Measurements from ENCODE around the gene IL22. TPM values are rescaled to one million over a fixed set of nuclear protein-coding genes. Genes with fewer than 3 reads are reported as not detected.
"Not testable (repeated sequence)": the region's sequence is repeated elsewhere in the genome, so short reads cannot be mapped to it uniquely, and the experiment has no call there.

The IL22 gene
- total RNA-seq, 1 experiment from 2014 or later: not detected

DNA sequence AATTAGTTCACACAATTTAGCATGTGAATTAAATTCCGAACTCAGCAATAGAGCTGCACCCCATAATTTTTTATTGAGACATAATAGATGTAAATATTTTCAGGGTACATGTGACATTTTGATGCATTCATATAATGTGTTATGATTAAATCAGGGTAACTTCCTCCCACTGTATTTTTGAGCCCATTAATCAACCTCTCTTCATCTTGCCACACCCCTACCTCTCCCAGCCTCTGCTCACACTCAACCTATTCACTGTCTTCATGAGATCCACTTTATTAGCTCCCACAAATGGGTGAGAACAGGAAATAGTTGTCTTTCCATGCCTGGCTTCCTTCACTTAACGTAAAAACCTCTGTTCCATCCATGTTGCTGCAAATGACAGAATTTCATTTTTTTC is 42.5 kb downstream of the IL22 start:
- Histone ChIP-seq H3K4me2 (ENCODE audit: insufficient read depth, insufficient read length, low read length) (no peak overlapping the region), H3K4me1 (ENCODE audit: insufficient read depth, low read length) (peaks cover 2% of the 10 kb centered on the region; the same call in 1 of the 2 replicates), H4K91ac (ENCODE audit: insufficient read length, low read depth, low read length) (no peak overlapping the region), H3K56ac (ENCODE audit: insufficient read length, low read depth, low read length) (no peak overlapping the region), H3K79me1 (ENCODE audit: insufficient read depth, low read depth, low read length, poor library complexity, severe bottlenecking) (no peaks in the 10 kb centered on the region), H3K23ac (ENCODE audit: insufficient read length, low read depth, low read length) (no peak overlapping the region), H3T11ph (ENCODE audit: low read length) (no peak overlapping the region), H2BK12ac (ENCODE audit: insufficient read length, low read depth, low read length) (no peak overlapping the region), H3K27me3 (ENCODE audit: insufficient read depth, low read length) (no peaks in the 10 kb centered on the region), H2BK120ac (ENCODE audit: low read depth, low read length, poor library complexity, severe bottlenecking) (no peak overlapping the region), H2BK5ac (ENCODE audit: insufficient read length, low read length) (no peak overlapping the region), H3K27ac (ENCODE audit: insufficient read length, low read depth, low read length) (no peak overlapping the region), H2AFZ (ENCODE audit: low read length) (no peak overlapping the region), H3K18ac (ENCODE audit: insufficient read length, low read depth, low read length) (no peak overlapping the region), H3K9me3 (ENCODE audit: control insufficient read depth, low read depth, low read length) (no peaks in the 10 kb centered on the region), H4K8ac (replicated peaks; ENCODE audit: insufficient read length, low read depth, low read length) (no peak overlapping the region), H2BK15ac (ENCODE audit: low read depth, low read length) (no peak overlapping the region), H2BK20ac (ENCODE audit: low read depth, low read length, poor library complexity, severe bottlenecking) (no peak overlapping the region), H3K9ac (ENCODE audit: extremely low read depth, insufficient read length, low read length) (no peak overlapping the region), H3K23me2 (ENCODE audit: insufficient read length, low read depth, low read length, poor library complexity, severe bottlenecking) (no peaks in the 10 kb centered on the region), H2AK5ac (ENCODE audit: insufficient read length, low read length) (no peak overlapping the region), H4K20me1 (ENCODE audit: control insufficient read depth, insufficient read depth, insufficient read length) (no peaks in the 10 kb centered on the region), H3K14ac (ENCODE audit: insufficient read depth, low read length) (no peak overlapping the region), H3K79me2 (ENCODE audit: insufficient read depth, low read length) (no peaks in the 10 kb centered on the region), H4K5ac (ENCODE audit: insufficient read length, low read depth, low read length) (no peak overlapping the region), H3K4ac (ENCODE audit: low read depth, low read length) (no peak overlapping the region)
- H3K4me1 Mint-ChIP-seq: peaks cover 4 to 7% of the 10 kb centered on the region in 2 experiments
- WGBS (ENCODE audit: extremely low coverage, insufficient read length, low lambda C conversion rate): no CpG with 5 or more reads among the region's 2 CpGs
- H3K4me3 Mint-ChIP-seq: no peak overlapping the region
- no peaks in the 10 kb centered on the region for H3K36me3 Mint-ChIP-seq (ENCODE audit: insufficient read depth in 1 of 3, low read depth in 3 of 3)
- peak overlapping the region in 1 of 3 experiments; percentile 15; a peak in 2 of 7 replicates for H3K27ac Mint-ChIP-seq
- H3K9me3 Mint-ChIP-seq: no peaks in the 10 kb centered on the region; a peak in 1 of 5 replicates
- TF ChIP-seq, protein P1, sequence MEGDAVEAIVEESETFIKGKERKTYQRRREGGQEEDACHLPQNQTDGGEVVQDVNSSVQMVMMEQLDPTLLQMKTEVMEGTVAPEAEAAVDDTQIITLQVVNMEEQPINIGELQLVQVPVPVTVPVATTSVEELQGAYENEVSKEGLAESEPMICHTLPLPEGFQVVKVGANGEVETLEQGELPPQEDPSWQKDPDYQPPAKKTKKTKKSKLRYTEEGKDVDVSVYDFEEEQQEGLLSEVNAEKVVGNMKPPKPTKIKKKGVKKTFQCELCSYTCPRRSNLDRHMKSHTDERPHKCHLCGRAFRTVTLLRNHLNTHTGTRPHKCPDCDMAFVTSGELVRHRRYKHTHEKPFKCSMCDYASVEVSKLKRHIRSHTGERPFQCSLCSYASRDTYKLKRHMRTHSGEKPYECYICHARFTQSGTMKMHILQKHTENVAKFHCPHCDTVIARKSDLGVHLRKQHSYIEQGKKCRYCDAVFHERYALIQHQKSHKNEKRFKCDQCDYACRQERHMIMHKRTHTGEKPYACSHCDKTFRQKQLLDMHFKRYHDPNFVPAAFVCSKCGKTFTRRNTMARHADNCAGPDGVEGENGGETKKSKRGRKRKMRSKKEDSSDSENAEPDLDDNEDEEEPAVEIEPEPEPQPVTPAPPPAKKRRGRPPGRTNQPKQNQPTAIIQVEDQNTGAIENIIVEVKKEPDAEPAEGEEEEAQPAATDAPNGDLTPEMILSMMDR (conservative IDR thresholded peaks at IDR 0.05): no peak
- no peak for DNase-seq
- H3K27me3 Mint-ChIP-seq (ENCODE audit: low read depth): no peaks in the 10 kb centered on the region

DNA sequence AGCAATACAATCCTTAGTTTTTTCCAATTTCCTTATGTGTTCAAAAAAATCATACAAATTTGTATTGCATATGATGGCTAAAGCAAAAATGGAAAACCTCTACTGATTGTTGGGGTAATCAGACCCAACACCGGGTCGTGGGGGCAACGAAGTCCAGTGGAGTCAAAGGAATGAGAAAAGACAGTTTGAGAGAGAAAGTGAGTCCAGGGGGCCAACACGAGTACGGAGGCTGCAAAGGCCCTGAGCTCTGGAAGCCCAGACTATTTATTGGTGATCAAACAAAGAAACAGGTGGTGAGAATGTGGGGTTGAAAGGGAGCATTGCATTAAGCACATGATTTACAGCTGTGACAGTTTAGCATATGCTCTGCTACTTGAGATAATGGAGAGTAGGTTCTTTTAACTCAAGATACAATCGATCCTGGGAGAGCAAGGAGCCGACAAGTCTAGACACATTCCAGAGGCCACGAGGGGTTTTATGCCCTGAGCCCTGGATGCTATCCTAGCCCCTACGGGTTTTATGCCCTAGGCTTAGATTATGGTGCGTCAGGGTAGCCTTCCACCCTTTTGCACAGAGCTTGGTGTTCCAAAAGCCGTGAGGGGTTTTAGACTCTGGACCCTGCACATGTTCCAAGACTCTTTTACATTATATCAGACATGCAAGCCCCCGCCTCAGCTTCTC is 44.2 kb downstream of the IL22 start:
- H3K9ac ChIP-seq (ENCODE audit: extremely low read depth, insufficient read length, low read length); H3K36me3 Mint-ChIP-seq (ENCODE audit: insufficient read depth in 1 of 3, low read depth in 3 of 3); H4K5ac ChIP-seq (ENCODE audit: insufficient read length, low read depth, low read length); H3K18ac ChIP-seq (ENCODE audit: insufficient read length, low read depth, low read length); H3K27ac ChIP-seq (ENCODE audit: insufficient read length, low read depth, low read length); H3K56ac ChIP-seq (ENCODE audit: insufficient read length, low read depth, low read length); H3K14ac ChIP-seq (ENCODE audit: insufficient read depth, low read length); H3K4me1 ChIP-seq (ENCODE audit: insufficient read depth, low read length); H2BK5ac ChIP-seq (ENCODE audit: insufficient read length, low read length); H2BK15ac ChIP-seq (ENCODE audit: low read depth, low read length); H3K23ac ChIP-seq (ENCODE audit: insufficient read length, low read depth, low read length); H2BK20ac ChIP-seq (ENCODE audit: low read depth, low read length, poor library complexity, severe bottlenecking); H3T11ph ChIP-seq (ENCODE audit: low read length); H3K27me3 ChIP-seq (ENCODE audit: insufficient read depth, low read length); H3K79me2 ChIP-seq (ENCODE audit: insufficient read depth, low read length); H4K91ac ChIP-seq (ENCODE audit: insufficient read length, low read depth, low read length); H3K4me2 ChIP-seq (ENCODE audit: insufficient read depth, insufficient read length, low read length); H2BK120ac ChIP-seq (ENCODE audit: low read depth, low read length, poor library complexity, severe bottlenecking); H2AK5ac ChIP-seq (ENCODE audit: insufficient read length, low read length); DNase-seq; H4K8ac ChIP-seq (replicated peaks; ENCODE audit: insufficient read length, low read depth, low read length); H3K23me2 ChIP-seq (ENCODE audit: insufficient read length, low read depth, low read length, poor library complexity, severe bottlenecking); H3K9me3 Mint-ChIP-seq; H3K79me1 ChIP-seq (ENCODE audit: insufficient read depth, low read depth, low read length, poor library complexity, severe bottlenecking); H3K4me1 Mint-ChIP-seq; H3K9me3 ChIP-seq (ENCODE audit: control insufficient read depth, low read depth, low read length); H3K27me3 Mint-ChIP-seq (ENCODE audit: low read depth); H4K20me1 ChIP-seq (ENCODE audit: control insufficient read depth, insufficient read depth, insufficient read length); H3K4ac ChIP-seq (ENCODE audit: low read depth, low read length); H2BK12ac ChIP-seq (ENCODE audit: insufficient read length, low read depth, low read length): not testable (repeated sequence)
- H3K4me3 Mint-ChIP-seq: peak overlapping the region in 1 of 2 experiments; percentile 49; a peak in 2 of 5 replicates
- peak overlapping the region in 1 of 3 experiments; percentile 43; a peak in 1 of 7 replicates for H3K27ac Mint-ChIP-seq
- no CpG with 5 or more reads among the region's 12 CpGs for WGBS (ENCODE audit: extremely low coverage, insufficient read length, low lambda C conversion rate)
- peak overlapping the region; percentile 42 for H2AFZ ChIP-seq (ENCODE audit: low read length)
